GM12878 (cell line): ENCODE measurements around the gene NOS2. TPM values are rescaled to one million over a fixed set of nuclear protein-coding genes. Genes with fewer than 3 reads are reported as not detected.

Experiments used
- ATAC-seq: fragments of 200-7000 bp; cut with Tn5 transposase; 3 replicates; pipeline ENCODE4 v1.9.1; 2020; ENCODE audit warnings: mild to moderate bottlenecking, moderate library complexity
- BruUV-seq: library from RNA; stranded (reverse); fragments of 400-500 nt; replicated peaks from 2 replicates; lab custom pipeline; 2021; lab: Mats Ljungman, UMichigan
- CTCF ChIA-PET: fragments of 300-600 bp; sonication (Branson Sonifier 250); formaldehyde crosslinking; extraction: SDS; loops from one replicate; lab custom pipeline; 2021; ENCODE audit warnings: inconsistent platforms; lab: Yijun Ruan, JAX
- POLR2A ChIA-PET: fragments of 350-600 bp; formaldehyde crosslinking; extraction: SDS; loops from one replicate; lab custom pipeline; 2021; ENCODE audit warnings: inconsistent platforms; lab: Charles Lee
- RAD21 ChIA-PET: fragments of 300-600 bp; sonication (Branson Sonifier 250); formaldehyde crosslinking; loops from one replicate; lab custom pipeline; 2023; ENCODE audit warnings: antibody characterized with exemption; ENCODE audit not compliant: unreplicated experiment; lab: Charles Lee
- SMC1A ChIA-PET: fragments of 300-600 bp; sonication (Branson Sonifier 250); formaldehyde crosslinking; loops from one replicate; lab custom pipeline; 2023; ENCODE audit not compliant: unreplicated experiment, uncharacterized antibody; lab: Charles Lee
- DNase-seq: peaks from one replicate; pipeline ENCODE4 v3.0.0-alpha.2; 2011; ENCODE audit warnings: low read depth, low spot score
- FAIRE-seq: peaks from 3 replicates; lab custom pipeline; 2011; peaks lifted over from hg19 to GRCh38; lab: Jason Lieb, UNC
- H2AFZ ChIP-seq: 2 replicates; pipeline ENCODE4 v1.6.0; 2011; ENCODE audit warnings: low read depth, low read length, control low read depth; ENCODE audit not compliant: control insufficient read depth
- H3K27ac ChIP-seq: 2 replicates; pipeline ENCODE4 v1.5.1; 2011; ENCODE audit warnings: control low read depth; ENCODE audit not compliant: control insufficient read depth, insufficient read depth
- H3K27me3 ChIP-seq, 2 experiments: replicated peaks in 1 of 2; 2 replicates each; pipeline versions ENCODE4 v1.6.0 to v1.6.1; 2011; ENCODE audit warnings: low read length in 1 of 2; ENCODE audit not compliant: control insufficient read depth in 2 of 2, insufficient read depth in 2 of 2
- H3K36me3 ChIP-seq, 2 experiments: 2 replicates each; pipeline ENCODE4 v1.5.1; 2011; ENCODE audit warnings: low read length in 1 of 2; ENCODE audit not compliant: control insufficient read depth in 2 of 2, insufficient read depth in 2 of 2
- H3K4me1 ChIP-seq: 2 replicates; pipeline ENCODE4 v1.6.1; 2011; ENCODE audit warnings: mild to moderate bottlenecking, low read length, moderate library complexity, mixed read lengths; ENCODE audit not compliant: control insufficient read depth, insufficient read depth
- H3K4me2 ChIP-seq: 2 replicates; pipeline ENCODE4 v1.6.0; 2011; ENCODE audit warnings: control low read depth; ENCODE audit not compliant: control insufficient read depth, insufficient read depth
- H3K4me3 ChIP-seq: fragments of 200-600 bp; sonication (generic); 2 replicates; pipeline ENCODE4 v1.5.1; 2016
- H3K79me2 ChIP-seq: 2 replicates; pipeline ENCODE4 v1.6.0; 2011; ENCODE audit warnings: low read length; ENCODE audit not compliant: control insufficient read depth, insufficient read depth
- H3K9ac ChIP-seq: 2 replicates; pipeline ENCODE4 v1.8.0; 2011; ENCODE audit warnings: low read length, control low read depth, mixed read lengths; ENCODE audit not compliant: control insufficient read depth, insufficient read depth
- H3K9me3 ChIP-seq: replicated peaks from 3 replicates; pipeline ENCODE4 v1.5.1; 2011; ENCODE audit warnings: mild to moderate bottlenecking, low read length; ENCODE audit not compliant: control insufficient read depth, insufficient read depth
- H4K20me1 ChIP-seq: 2 replicates; pipeline ENCODE4 v1.6.0; 2011; ENCODE audit not compliant: control insufficient read depth, insufficient read depth
- MYC ChIP-seq: IDR thresholded peaks from 2 replicates; pipeline ENCODE4 v1.6.1; 2011; ENCODE audit warnings: mild to moderate bottlenecking, low read length, moderate library complexity, inconsistent platforms; ENCODE audit not compliant: insufficient read depth, insufficient replicate concordance, insufficient read length, severe bottlenecking
- SPI1 ChIP-seq: IDR thresholded peaks from 2 replicates; pipeline ENCODE4 v1.6.1; 2011; ENCODE audit warnings: low read depth, mild to moderate bottlenecking, low read length, moderate library complexity, borderline replicate concordance; ENCODE audit not compliant: insufficient read depth
- YBX1 ChIP-seq: fragments of 450-650 bp; IDR thresholded peaks from 2 replicates; pipeline ENCODE4 v1.6.1; 2016; ENCODE audit warnings: antibody characterized with exemption
- WGBS: methylation state at CpG from one replicate; pipeline ENCODE4 v1.1.6; 2016; ENCODE audit warnings: low lambda C conversion rate; ENCODE audit not compliant: insufficient replicate concordance, insufficient coverage; ENCODE audit errors: missing lambda C conversion rate; 5-methylcytosine and 5-hydroxymethylcytosine counted together
- in situ Hi-C: fragments of 300-500 bp; cut with MboI; formaldehyde crosslinking; loops from 9 replicates; pipeline ENCODE4 v1.14.3; 2018; ENCODE audit warnings: mixed read lengths
- intact Hi-C: fragments of 100-400 bp; cut with micrococcal nuclease; formaldehyde crosslinking; loops from one replicate; pipeline ENCODE4 v1.14.2; 2022; ENCODE audit not compliant: unreplicated experiment
- polyA plus RNA-seq, 11 experiments: library from polyadenylated mRNA; depleted of rRNA in 4 of 11; unstranded in 6 of 11; stranded (reverse) in 5 of 11; fragments of >200 nt; fragmentation: Nextera tagmentation in 4 of 11; fragmentation: Illumina TruSeq in 1 of 11; extraction: Ambion mirVana in 4 of 11; extraction: Trizol in 1 of 11; gene quantifications; 1 replicate in 1 of 11; 2 replicates in 10 of 11; pipeline versions ENCODE4 v1.2.1 to v1.2.3, GENCODE V29; 2011 to 2016; ENCODE audit warnings: inconsistent platforms in 2 of 11, missing spikeins in 2 of 11, low read depth in 1 of 11
- total RNA-seq, 4 experiments: library from RNA; depleted of rRNA in 3 of 4; stranded (reverse); fragments of >200 nt in 3 of 4; fragmentation: Illumina TruSeq in 1 of 4; extraction: Trizol in 1 of 4; gene quantifications; 2 replicates each; pipeline versions ENCODE4 v1.2.1 to v1.2.3, GENCODE V29; 2013 to 2021

NOS2 gene
- total and polyA plus RNA-seq, 10 of the 15 experiments (the other 5 are each of a cell fraction or from before 2014, with no cell fraction given) = 0.01 to 0.05 (median 0.01) TPM; not detected in 7

- no peaks in the 10 kb centered on the region for H3K27me3 ChIP-seq
- CTCF ChIA-PET = interaction anchor here (1.0 to 1.4 kb wide), 4 partner anchors 9 to 14 kb away, joined by 3 to 5 read pairs (median 4); no protein-coding TSS in a partner anchor
- H3K36me3 ChIP-seq = no peaks in the 10 kb centered on the region
- H3K4me1 ChIP-seq = no peaks in the 10 kb centered on the region
- no peak overlapping the region for H3K4me3 ChIP-seq
- no peaks in the 10 kb centered on the region for H3K79me2 ChIP-seq
- RAD21 ChIA-PET = interaction anchor here (0.8 to 2.2 kb wide), 4 partner anchors 11 to 69 kb away, joined by 3 to 11 read pairs (median 5); no protein-coding TSS in a partner anchor
- no peak overlapping the region for H3K27ac ChIP-seq
- in situ Hi-C loops (no loop called here), intact Hi-C loops (no loop called here)
- POLR2A ChIA-PET = no interaction called here
- no peak for FAIRE-seq
- H3K9ac ChIP-seq = no peak overlapping the region
- WGBS = 96% methylated on average over 1 of the region's 1 CpG
- no peak for ATAC-seq
- SMC1A ChIA-PET = interaction anchor here (0.8 to 1.6 kb wide), 4 partner anchors 10 to 722 kb away, joined by 4 to 9 read pairs (median 5); no protein-coding TSS in a partner anchor
- H2AFZ ChIP-seq = peak overlapping the region; percentile 14; the same call in 1 of the 2 replicates
- no TSS peak for BruUV-seq
- no peak for DNase-seq
- H3K9me3 ChIP-seq = no peaks in the 10 kb centered on the region; the same call in 2 of the 3 replicates
- H3K4me2 ChIP-seq = no peak overlapping the region
- no peak for TF ChIP-seq YBX1
- TF ChIP-seq MYC = no peak
- TF ChIP-seq, all 136 proteins: peak for 0
- no peaks in the 10 kb centered on the region for H4K20me1 ChIP-seq
These were observed 18.8 kb upstream of the NOS2 start for GRCh38 chr17:27819145-27819544.

GRCh38 chr17:27818401-27819105 lies 18.2 kb upstream of the NOS2 start:
- no peaks in the 10 kb centered on the region for H4K20me1 ChIP-seq
- TF ChIP-seq SPI1 = no peak
- H3K36me3 ChIP-seq = no peaks in the 10 kb centered on the region
- no peak for FAIRE-seq
- no peaks in the 10 kb centered on the region for H3K27me3 ChIP-seq
- H3K4me3 ChIP-seq = no peak overlapping the region
- in situ Hi-C loops = no loop called here
- intact Hi-C loops = no loop called here
- no peaks in the 10 kb centered on the region for H3K4me1 ChIP-seq
- RAD21 ChIA-PET = interaction anchor here (0.8 to 2.7 kb wide), 5 partner anchors 11 to 70 kb away, joined by 3 to 13 read pairs (median 6); no protein-coding TSS in a partner anchor
- H3K79me2 ChIP-seq = no peaks in the 10 kb centered on the region
- ATAC-seq = 0 out of 3 replicates have a peak, but pooled peaks have one; percentile 24
- SMC1A ChIA-PET = interaction anchor here (0.8 to 1.6 kb wide), 5 partner anchors 9 to 722 kb away, joined by 3 to 9 read pairs (median 4); no protein-coding TSS in a partner anchor
- no peak overlapping the region for H3K9ac ChIP-seq
- H3K9me3 ChIP-seq = no peaks in the 10 kb centered on the region; the same call in 2 of the 3 replicates
- CTCF ChIA-PET = interaction anchor here (0.6 to 1.2 kb wide), 4 partner anchors 11 to 212 kb away, joined by 3 to 5 read pairs (median 4); no protein-coding TSS in a partner anchor
- WGBS = 12% methylated on average over 7 of the region's 7 CpGs
- no peak overlapping the region for H3K27ac ChIP-seq
- no peak overlapping the region for H3K4me2 ChIP-seq
- no TSS peak for BruUV-seq
- POLR2A ChIA-PET = interaction anchor here (1.7 kb wide), 1 partner anchor 10 kb away, joined by 7 read pairs; no protein-coding TSS in a partner anchor
- H2AFZ ChIP-seq = peak overlapping the region; percentile 14
- DNase-seq = no peak
